Panc1 (cell line): ENCODE data around the gene SEL1L3. TPM values are rescaled to one million over a fixed set of nuclear protein-coding genes. Genes with fewer than 3 reads are reported as not detected.

Experiments
- ATAC-seq: fragments of 200-7000 bp; cut with Tn5 transposase; 2 replicates; pipeline ENCODE4 v1.9.1; 2020; ENCODE audit warnings: mild to moderate bottlenecking, moderate library complexity
- BruUV-seq: library from RNA; stranded (reverse); fragments of 400-500 nt; replicated peaks from 2 replicates; lab custom pipeline; 2021; lab: Mats Ljungman, UMichigan
- CTCF ChIA-PET: fragments of 300-600 bp; sonication (Branson Sonifier 250); formaldehyde crosslinking; loops from one replicate; lab custom pipeline; 2022; ENCODE audit warnings: antibody characterized with exemption; lab: Charles Lee
- POLR2A ChIA-PET: fragments of 300-600 bp; sonication (Branson Sonifier 250); formaldehyde crosslinking; loops from one replicate; lab custom pipeline; 2022; ENCODE audit warnings: antibody characterized with exemption; lab: Charles Lee
- DNase-seq: peaks from one replicate; pipeline ENCODE4 v3.0.0-alpha.2; 2010; ENCODE audit warnings: low read depth, low spot score
- H3K27ac ChIP-seq: 2 replicates; pipeline ENCODE4 v1.5.1; 2011; ENCODE audit warnings: mild to moderate bottlenecking, low read length, inconsistent platforms
- H3K27me3 ChIP-seq: fragments of 200-500 bp; sonication (Bioruptor generic); 2 replicates; pipeline ENCODE4 v1.6.0; 2014; ENCODE audit warnings: low read length, inconsistent platforms; ENCODE audit not compliant: control insufficient read depth, insufficient read depth
- H3K36me3 ChIP-seq: fragments of 200-500 bp; sonication (Bioruptor generic); 2 replicates; pipeline ENCODE4 v1.5.1; 2014; ENCODE audit warnings: inconsistent platforms, mild to moderate bottlenecking, low read length, moderate library complexity; ENCODE audit not compliant: control insufficient read depth, insufficient read depth
- H3K4me1 ChIP-seq: 2 replicates; pipeline ENCODE4 v1.5.1; 2011; ENCODE audit warnings: inconsistent platforms, mild to moderate bottlenecking, low read length, moderate library complexity; ENCODE audit not compliant: control insufficient read depth, insufficient read depth
- H3K4me3 ChIP-seq, 2 experiments: 2 replicates each; pipeline ENCODE4 v1.5.1; 2011 to 2012; ENCODE audit warnings: low read depth in 2 of 2, low read length in 2 of 2, mild to moderate bottlenecking in 2 of 2, inconsistent platforms in 1 of 2, moderate library complexity in 1 of 2
- H3K9me3 ChIP-seq: fragments of 200-500 bp; sonication (Bioruptor generic); 2 replicates; pipeline ENCODE4 v1.5.1; 2014; ENCODE audit warnings: low read depth, mild to moderate bottlenecking, inconsistent platforms, low read length, moderate library complexity; ENCODE audit not compliant: control insufficient read depth, insufficient read depth
- POLR2AphosphoS5 ChIP-seq: IDR thresholded peaks from 2 replicates; pipeline ENCODE4 v1.6.1; 2012; ENCODE audit warnings: mild to moderate bottlenecking, low read depth, low read length, moderate library complexity
- SIN3A ChIP-seq: IDR thresholded peaks from 2 replicates; pipeline ENCODE4 v1.6.1; 2012; ENCODE audit warnings: low read depth, mild to moderate bottlenecking, low read length, moderate library complexity, borderline replicate concordance; ENCODE audit not compliant: insufficient read depth
- TCF7L2 ChIP-seq: IDR thresholded peaks from 2 replicates; pipeline ENCODE4 v1.6.1; 2011; ENCODE audit warnings: mild to moderate bottlenecking, low read depth, low read length, inconsistent platforms
- in situ Hi-C: cut with HindIII; loops from 2 replicates; pipeline ENCODE4 v1.10.0; 2016; ENCODE audit warnings: low sequenced_read_pairs, low pct_unique_long_range_greater_than_20kb
- intact Hi-C: fragments of 100-400 bp; cut with micrococcal nuclease; formaldehyde crosslinking; loops from one replicate; pipeline ENCODE4 v1.10.0; 2022; ENCODE audit not compliant: unreplicated experiment
- total RNA-seq: library from RNA; stranded (reverse); gene quantifications from one replicate; pipeline ENCODE4 v1.2.1, GENCODE V29; 2021; ENCODE audit not compliant: unreplicated experiment
- TF ChIP-seq, protein P1 (sequence below): fragments of 450-650 bp; IDR thresholded peaks from 2 replicates; pipeline ENCODE4 v1.5.1; 2017; ENCODE audit warnings: mild to moderate bottlenecking
- TF ChIP-seq, protein P2 (sequence below), 2 experiments: IDR thresholded peaks; 2 replicates each; pipeline ENCODE4 v1.6.1; 2011 to 2012; ENCODE audit warnings: low read depth in 2 of 2, control low read depth in 1 of 2, low read length in 1 of 2, mild to moderate bottlenecking in 1 of 2, moderate library complexity in 1 of 2; ENCODE audit not compliant: insufficient read depth in 1 of 2

The SEL1L3 gene
- total RNA-seq, 1 experiment from 2014 or later: 1.1 TPM

DNA sequence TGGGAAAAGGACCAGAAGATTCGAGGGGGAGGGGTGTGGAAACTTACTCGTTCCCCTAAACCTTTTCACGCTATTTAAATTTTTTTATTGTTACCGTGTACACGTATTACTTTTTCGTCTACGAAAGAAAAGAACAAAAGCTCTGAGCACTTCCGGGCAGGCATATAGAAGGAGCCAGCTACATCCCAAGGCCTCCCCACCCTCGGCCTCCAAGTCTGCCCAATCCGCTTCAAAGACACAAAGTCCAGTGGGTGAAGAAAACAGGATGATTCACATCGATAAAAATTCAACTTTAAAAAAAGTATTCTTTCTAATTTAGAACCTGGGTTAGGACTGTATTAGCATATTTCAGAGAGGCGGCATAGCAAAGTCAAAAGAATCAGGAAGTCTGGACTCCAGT lies 23.1 kb downstream of the SEL1L3 start:
- ATAC-seq: no peak
- Histone ChIP-seq H3K36me3 (no peaks in the 10 kb centered on the region), H3K4me1 (no peaks in the 10 kb centered on the region), H3K27me3 (no peaks in the 10 kb centered on the region), H3K27ac (no peak overlapping the region), H3K9me3 (no peaks in the 10 kb centered on the region), H3K4me3 (no peak overlapping the region)
- in situ Hi-C loops (no loop called here), intact Hi-C loops (no loop called here)
- DNase-seq: no peak
- CTCF ChIA-PET: no interaction called here
- BruUV-seq: no TSS peak
- TF ChIP-seq, protein P1, sequence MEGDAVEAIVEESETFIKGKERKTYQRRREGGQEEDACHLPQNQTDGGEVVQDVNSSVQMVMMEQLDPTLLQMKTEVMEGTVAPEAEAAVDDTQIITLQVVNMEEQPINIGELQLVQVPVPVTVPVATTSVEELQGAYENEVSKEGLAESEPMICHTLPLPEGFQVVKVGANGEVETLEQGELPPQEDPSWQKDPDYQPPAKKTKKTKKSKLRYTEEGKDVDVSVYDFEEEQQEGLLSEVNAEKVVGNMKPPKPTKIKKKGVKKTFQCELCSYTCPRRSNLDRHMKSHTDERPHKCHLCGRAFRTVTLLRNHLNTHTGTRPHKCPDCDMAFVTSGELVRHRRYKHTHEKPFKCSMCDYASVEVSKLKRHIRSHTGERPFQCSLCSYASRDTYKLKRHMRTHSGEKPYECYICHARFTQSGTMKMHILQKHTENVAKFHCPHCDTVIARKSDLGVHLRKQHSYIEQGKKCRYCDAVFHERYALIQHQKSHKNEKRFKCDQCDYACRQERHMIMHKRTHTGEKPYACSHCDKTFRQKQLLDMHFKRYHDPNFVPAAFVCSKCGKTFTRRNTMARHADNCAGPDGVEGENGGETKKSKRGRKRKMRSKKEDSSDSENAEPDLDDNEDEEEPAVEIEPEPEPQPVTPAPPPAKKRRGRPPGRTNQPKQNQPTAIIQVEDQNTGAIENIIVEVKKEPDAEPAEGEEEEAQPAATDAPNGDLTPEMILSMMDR: no peak
- TF ChIP-seq, protein P2, sequence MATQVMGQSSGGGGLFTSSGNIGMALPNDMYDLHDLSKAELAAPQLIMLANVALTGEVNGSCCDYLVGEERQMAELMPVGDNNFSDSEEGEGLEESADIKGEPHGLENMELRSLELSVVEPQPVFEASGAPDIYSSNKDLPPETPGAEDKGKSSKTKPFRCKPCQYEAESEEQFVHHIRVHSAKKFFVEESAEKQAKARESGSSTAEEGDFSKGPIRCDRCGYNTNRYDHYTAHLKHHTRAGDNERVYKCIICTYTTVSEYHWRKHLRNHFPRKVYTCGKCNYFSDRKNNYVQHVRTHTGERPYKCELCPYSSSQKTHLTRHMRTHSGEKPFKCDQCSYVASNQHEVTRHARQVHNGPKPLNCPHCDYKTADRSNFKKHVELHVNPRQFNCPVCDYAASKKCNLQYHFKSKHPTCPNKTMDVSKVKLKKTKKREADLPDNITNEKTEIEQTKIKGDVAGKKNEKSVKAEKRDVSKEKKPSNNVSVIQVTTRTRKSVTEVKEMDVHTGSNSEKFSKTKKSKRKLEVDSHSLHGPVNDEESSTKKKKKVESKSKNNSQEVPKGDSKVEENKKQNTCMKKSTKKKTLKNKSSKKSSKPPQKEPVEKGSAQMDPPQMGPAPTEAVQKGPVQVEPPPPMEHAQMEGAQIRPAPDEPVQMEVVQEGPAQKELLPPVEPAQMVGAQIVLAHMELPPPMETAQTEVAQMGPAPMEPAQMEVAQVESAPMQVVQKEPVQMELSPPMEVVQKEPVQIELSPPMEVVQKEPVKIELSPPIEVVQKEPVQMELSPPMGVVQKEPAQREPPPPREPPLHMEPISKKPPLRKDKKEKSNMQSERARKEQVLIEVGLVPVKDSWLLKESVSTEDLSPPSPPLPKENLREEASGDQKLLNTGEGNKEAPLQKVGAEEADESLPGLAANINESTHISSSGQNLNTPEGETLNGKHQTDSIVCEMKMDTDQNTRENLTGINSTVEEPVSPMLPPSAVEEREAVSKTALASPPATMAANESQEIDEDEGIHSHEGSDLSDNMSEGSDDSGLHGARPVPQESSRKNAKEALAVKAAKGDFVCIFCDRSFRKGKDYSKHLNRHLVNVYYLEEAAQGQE (IDR thresholded peaks at IDR 0.05; ENCODE audit: insufficient read depth in 1 of 2, low read depth in 2 of 2, low read length in 1 of 2): no peak
- no peak for TF ChIP-seq SIN3A
- TF ChIP-seq TCF7L2: no peak
- TF ChIP-seq POLR2AphosphoS5: no peak
- POLR2A ChIA-PET: no interaction called here

DNA sequence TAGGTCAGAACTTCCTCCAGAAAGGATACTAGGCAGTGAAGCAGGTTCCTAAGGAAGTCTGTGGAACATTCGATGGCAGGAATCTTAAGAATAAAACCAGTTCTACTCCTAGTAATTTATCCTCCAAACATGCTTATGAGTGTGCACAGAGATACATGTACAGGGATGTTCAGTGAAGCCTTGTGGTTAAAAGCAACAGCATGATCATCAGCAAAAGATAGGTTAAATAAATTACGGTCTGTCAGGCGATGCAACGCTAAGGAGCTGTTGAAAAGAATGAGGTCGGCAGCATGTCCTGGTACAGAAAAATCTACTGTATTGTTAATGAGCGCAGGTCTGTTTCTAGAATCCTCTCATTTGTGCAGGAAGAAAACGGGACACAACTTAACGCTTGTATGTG lies 23.6 kb downstream of the SEL1L3 start:
- H3K27ac ChIP-seq: no peak overlapping the region
- ATAC-seq (no peak), DNase-seq (no peak)
- H3K4me1 ChIP-seq: no peaks in the 10 kb centered on the region
- no peak overlapping the region for H3K4me3 ChIP-seq
- CTCF ChIA-PET: no interaction called here
- POLR2A ChIA-PET: no interaction called here
- intact Hi-C loops (no loop called here), in situ Hi-C loops (no loop called here)
- H3K36me3 ChIP-seq: no peaks in the 10 kb centered on the region
- no TSS peak for BruUV-seq
- no peaks in the 10 kb centered on the region for H3K9me3 ChIP-seq
- TF ChIP-seq SIN3A (no peak), TCF7L2 (no peak), POLR2AphosphoS5 (no peak)
- TF ChIP-seq, protein P2 (IDR thresholded peaks at IDR 0.05; ENCODE audit: insufficient read depth in 1 of 2, low read depth in 2 of 2, low read length in 1 of 2): no peak
- TF ChIP-seq, protein P1: no peak
- H3K27me3 ChIP-seq: no peaks in the 10 kb centered on the region
